H9 (cell line): ENCODE results near the gene NEK11. TPM values are rescaled to one million over a fixed set of nuclear protein-coding genes. Genes with fewer than 3 reads are reported as not detected.

ENCODE experiments used
- DNase-seq: peaks from one replicate; pipeline ENCODE4 v3.0.0-alpha.2; 2017
- H2AFZ ChIP-seq: one replicate; pipeline ENCODE4 v1.6.1; 2013; ENCODE audit warnings: mild to moderate bottlenecking, low read length, control low read depth, moderate library complexity
- H2AK5ac ChIP-seq: 2 replicates; pipeline ENCODE4 v1.6.1; 2013; ENCODE audit warnings: low read length, control low read depth, mixed read lengths; ENCODE audit not compliant: insufficient read length
- H2BK120ac ChIP-seq: one replicate; pipeline ENCODE4 v1.6.1; 2013; ENCODE audit warnings: low read depth, mild to moderate bottlenecking, low read length, control low read depth, inconsistent platforms; ENCODE audit not compliant: poor library complexity, severe bottlenecking
- H2BK12ac ChIP-seq: 2 replicates; pipeline ENCODE4 v1.6.1; 2013; ENCODE audit warnings: low read length, control low read depth, mixed read lengths, low read depth; ENCODE audit not compliant: insufficient read length
- H2BK15ac ChIP-seq: 2 replicates; pipeline ENCODE4 v1.6.1; 2013; ENCODE audit warnings: low read depth, low read length, control low read depth
- H2BK20ac ChIP-seq: one replicate; pipeline ENCODE4 v1.6.1; 2013; ENCODE audit warnings: low read depth, mild to moderate bottlenecking, low read length, control low read depth, inconsistent platforms; ENCODE audit not compliant: poor library complexity, severe bottlenecking
- H2BK5ac ChIP-seq: 2 replicates; pipeline ENCODE4 v1.6.1; 2013; ENCODE audit warnings: low read length, control low read depth, mixed read lengths; ENCODE audit not compliant: insufficient read length
- H3K14ac ChIP-seq: 2 replicates; pipeline ENCODE4 v1.6.1; 2013; ENCODE audit warnings: low read length, control low read depth; ENCODE audit not compliant: insufficient read depth
- H3K18ac ChIP-seq: 2 replicates; pipeline ENCODE4 v1.6.1; 2013; ENCODE audit warnings: low read depth, mild to moderate bottlenecking, mixed read lengths, low read length, control low read depth; ENCODE audit not compliant: insufficient read length
- H3K23ac ChIP-seq: 2 replicates; pipeline ENCODE4 v1.6.1; 2013; ENCODE audit warnings: low read length, control low read depth, mixed read lengths, low read depth; ENCODE audit not compliant: insufficient read length
- H3K23me2 ChIP-seq: 2 replicates; pipeline ENCODE4 v1.6.1; 2013; ENCODE audit warnings: low read depth, mild to moderate bottlenecking, mixed read lengths, low read length, control low read depth; ENCODE audit not compliant: insufficient read length, poor library complexity, severe bottlenecking
- H3K27ac ChIP-seq: 2 replicates; pipeline ENCODE4 v1.5.1; 2013; ENCODE audit warnings: low read length, control low read depth, mixed read lengths, low read depth; ENCODE audit not compliant: insufficient read length
- H3K27me3 ChIP-seq: 2 replicates; pipeline ENCODE4 v1.6.1; 2013; ENCODE audit warnings: low read length, control low read depth, inconsistent platforms; ENCODE audit not compliant: insufficient read depth
- H3K4ac ChIP-seq: 2 replicates; pipeline ENCODE4 v1.6.1; 2013; ENCODE audit warnings: low read depth, mild to moderate bottlenecking, control low read depth, inconsistent platforms, low read length, moderate library complexity
- H3K4me1 ChIP-seq: 2 replicates; pipeline ENCODE4 v1.6.1; 2013; ENCODE audit warnings: low read length, control low read depth, inconsistent platforms; ENCODE audit not compliant: insufficient read depth
- H3K4me2 ChIP-seq: 2 replicates; pipeline ENCODE4 v1.6.1; 2013; ENCODE audit warnings: low read length, control low read depth, mixed read lengths; ENCODE audit not compliant: insufficient read length, insufficient read depth
- H3K56ac ChIP-seq: 2 replicates; pipeline ENCODE4 v1.6.1; 2013; ENCODE audit warnings: low read depth, mild to moderate bottlenecking, mixed read lengths, low read length, control low read depth; ENCODE audit not compliant: insufficient read length
- H3K79me1 ChIP-seq: 2 replicates; pipeline ENCODE4 v1.6.1; 2013; ENCODE audit warnings: low read depth, mild to moderate bottlenecking, moderate library complexity, low read length, control low read depth, inconsistent platforms; ENCODE audit not compliant: insufficient read depth, poor library complexity, severe bottlenecking
- H3K79me2 ChIP-seq: 2 replicates; pipeline ENCODE4 v1.6.1; 2013; ENCODE audit warnings: low read length, control low read depth, inconsistent platforms; ENCODE audit not compliant: insufficient read depth
- H3K9ac ChIP-seq: 2 replicates; pipeline ENCODE4 v1.6.1; 2013; ENCODE audit warnings: low read length, control low read depth, mixed read lengths; ENCODE audit not compliant: insufficient read length; ENCODE audit errors: extremely low read depth
- H3K9me3 ChIP-seq: one replicate; pipeline ENCODE4 v1.6.1; 2013; ENCODE audit warnings: low read depth, low read length, inconsistent platforms; ENCODE audit not compliant: control insufficient read depth
- H3T11ph ChIP-seq: one replicate; pipeline ENCODE4 v1.6.1; 2013; ENCODE audit warnings: mild to moderate bottlenecking, low read length, control low read depth, inconsistent platforms
- H4K20me1 ChIP-seq: one replicate; pipeline ENCODE4 v1.6.1; 2013; ENCODE audit not compliant: control insufficient read depth, insufficient read length, insufficient read depth
- H4K5ac ChIP-seq: 2 replicates; pipeline ENCODE4 v1.6.1; 2013; ENCODE audit warnings: low read depth, mild to moderate bottlenecking, mixed read lengths, low read length, control low read depth; ENCODE audit not compliant: insufficient read length
- H4K8ac ChIP-seq: replicated peaks from 2 replicates; pipeline ENCODE4 v1.6.1; 2013; ENCODE audit warnings: low read length, control low read depth, mixed read lengths, low read depth; ENCODE audit not compliant: insufficient read length
- H4K91ac ChIP-seq: 2 replicates; pipeline ENCODE4 v1.6.1; 2013; ENCODE audit warnings: low read depth, mild to moderate bottlenecking, moderate library complexity, mixed read lengths, low read length, control low read depth; ENCODE audit not compliant: insufficient read length
- H3K27ac Mint-ChIP-seq, 3 experiments: 2 replicates in 2 of 3; 3 replicates in 1 of 3; pipeline ENCODE4 v1.8.0; 2020 to 2021; ENCODE audit warnings: mixed read lengths in 3 of 3, mild to moderate bottlenecking in 1 of 3, moderate library complexity in 1 of 3
- H3K27me3 Mint-ChIP-seq: 2 replicates; pipeline ENCODE4 v1.8.0; 2021; ENCODE audit warnings: low read depth, mild to moderate bottlenecking, moderate library complexity, mixed read lengths
- H3K36me3 Mint-ChIP-seq, 3 experiments: 2 replicates in 2 of 3; 3 replicates in 1 of 3; pipeline ENCODE4 v1.8.0; 2020 to 2021; ENCODE audit warnings: low read depth in 3 of 3, mixed read lengths in 3 of 3; ENCODE audit not compliant: insufficient read depth in 1 of 3
- H3K4me1 Mint-ChIP-seq, 2 experiments: 2 replicates each; pipeline ENCODE4 v1.8.0; 2020; ENCODE audit warnings: mixed read lengths in 2 of 2
- H3K4me3 Mint-ChIP-seq, 2 experiments: 2 replicates in 1 of 2; 3 replicates in 1 of 2; pipeline ENCODE4 v1.8.0; 2020 to 2021; ENCODE audit warnings: mild to moderate bottlenecking in 2 of 2, mixed read lengths in 2 of 2, moderate library complexity in 1 of 2
- H3K9me3 Mint-ChIP-seq, 2 experiments: 2 replicates in 1 of 2; 3 replicates in 1 of 2; pipeline ENCODE4 v1.8.0; 2020; ENCODE audit warnings: mild to moderate bottlenecking in 2 of 2, mixed read lengths in 2 of 2, moderate library complexity in 1 of 2
- WGBS: extraction: QIAGEN DNeasy Blood & Tissue Kit; methylation state at CpG from one replicate; pipeline ENCODE4 v1.1.7; 2013; ENCODE audit warnings: missing lambda C conversion rate, low lambda C conversion rate, mixed read lengths; ENCODE audit not compliant: insufficient read length; ENCODE audit errors: extremely low coverage; 5-methylcytosine and 5-hydroxymethylcytosine counted together
- total RNA-seq: library from RNA; stranded (reverse); gene quantifications from 2 replicates; pipeline ENCODE4 v1.2.1, GENCODE V29; 2021
- TF ChIP-seq, protein P1 (sequence below): fragments of 200-600 bp; sonication (generic); conservative IDR thresholded peaks from 3 replicates; pipeline ENCODE4 v1.8.0; 2021; ENCODE audit warnings: antibody characterized with exemption, mild to moderate bottlenecking

NEK11 gene
- total RNA-seq, 1 experiment from 2014 or later, result 2.5 TPM

DNA sequence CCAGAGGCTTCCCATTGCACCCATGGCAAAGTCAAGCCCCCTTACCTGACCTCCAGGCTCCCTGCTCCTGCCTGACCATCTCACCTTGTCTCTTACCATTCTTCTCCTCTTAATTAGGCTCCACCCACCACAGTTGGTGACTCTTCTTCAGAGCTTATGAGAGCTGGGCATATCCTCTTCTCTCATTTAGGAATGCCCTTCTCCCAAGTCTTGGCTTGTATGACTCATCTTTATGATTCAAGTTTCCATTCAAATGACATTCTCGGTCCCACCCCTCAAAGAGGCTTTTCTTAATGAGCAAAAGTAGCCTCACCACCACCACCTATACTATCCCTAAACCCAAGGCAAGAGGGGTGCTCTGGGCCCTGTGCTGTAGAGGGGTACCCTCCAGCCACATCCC lies 299.6 kb downstream of the NEK11 start:
- no peak overlapping the region for H3T11ph ChIP-seq
- H2BK12ac ChIP-seq, result no peak overlapping the region
- no peaks in the 10 kb centered on the region; the same call in 1 of the 2 replicates for H3K4me1 ChIP-seq
- H3K23me2 ChIP-seq, result no peaks in the 10 kb centered on the region
- H3K4me3 Mint-ChIP-seq, result no peak overlapping the region
- H2BK15ac ChIP-seq, result no peak overlapping the region
- no peak overlapping the region for H4K91ac ChIP-seq
- H3K27me3 Mint-ChIP-seq, result no peaks in the 10 kb centered on the region
- no peak overlapping the region for H2BK5ac ChIP-seq
- no peak overlapping the region for H4K5ac ChIP-seq
- no peak overlapping the region for H3K4ac ChIP-seq
- no peak overlapping the region for H3K27ac ChIP-seq
- TF ChIP-seq, protein P1, sequence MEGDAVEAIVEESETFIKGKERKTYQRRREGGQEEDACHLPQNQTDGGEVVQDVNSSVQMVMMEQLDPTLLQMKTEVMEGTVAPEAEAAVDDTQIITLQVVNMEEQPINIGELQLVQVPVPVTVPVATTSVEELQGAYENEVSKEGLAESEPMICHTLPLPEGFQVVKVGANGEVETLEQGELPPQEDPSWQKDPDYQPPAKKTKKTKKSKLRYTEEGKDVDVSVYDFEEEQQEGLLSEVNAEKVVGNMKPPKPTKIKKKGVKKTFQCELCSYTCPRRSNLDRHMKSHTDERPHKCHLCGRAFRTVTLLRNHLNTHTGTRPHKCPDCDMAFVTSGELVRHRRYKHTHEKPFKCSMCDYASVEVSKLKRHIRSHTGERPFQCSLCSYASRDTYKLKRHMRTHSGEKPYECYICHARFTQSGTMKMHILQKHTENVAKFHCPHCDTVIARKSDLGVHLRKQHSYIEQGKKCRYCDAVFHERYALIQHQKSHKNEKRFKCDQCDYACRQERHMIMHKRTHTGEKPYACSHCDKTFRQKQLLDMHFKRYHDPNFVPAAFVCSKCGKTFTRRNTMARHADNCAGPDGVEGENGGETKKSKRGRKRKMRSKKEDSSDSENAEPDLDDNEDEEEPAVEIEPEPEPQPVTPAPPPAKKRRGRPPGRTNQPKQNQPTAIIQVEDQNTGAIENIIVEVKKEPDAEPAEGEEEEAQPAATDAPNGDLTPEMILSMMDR, result no peak
- H3K56ac ChIP-seq, result no peak overlapping the region
- H3K23ac ChIP-seq, result no peak overlapping the region
- H2AFZ ChIP-seq, result no peak overlapping the region
- H3K4me1 Mint-ChIP-seq, result peaks cover 7 to 18% of the 10 kb centered on the region in 2 experiments
- H3K9me3 Mint-ChIP-seq, result peaks cover 4 to 10% of the 10 kb centered on the region in 2 experiments
- H3K27ac Mint-ChIP-seq, result no peak overlapping the region
- H2BK20ac ChIP-seq, result no peak overlapping the region
- H3K14ac ChIP-seq, result no peak overlapping the region
- H3K36me3 Mint-ChIP-seq, result peaks cover 1 to 14% (median 4%) of the 10 kb centered on the region in 3 experiments; a peak in 6 of 7 replicates
- WGBS, result no CpG with 5 or more reads among the region's 1 CpG
- H3K9me3 ChIP-seq, result no peaks in the 10 kb centered on the region
- H3K79me1 ChIP-seq, result no peaks in the 10 kb centered on the region
- no peak overlapping the region for H3K9ac ChIP-seq
- no peak overlapping the region for H2BK120ac ChIP-seq
- H4K20me1 ChIP-seq, result no peaks in the 10 kb centered on the region
- no peak overlapping the region for H3K4me2 ChIP-seq
- DNase-seq, result no peak
- H3K18ac ChIP-seq, result no peak overlapping the region
- no peaks in the 10 kb centered on the region for H3K79me2 ChIP-seq
- no peak overlapping the region for H4K8ac ChIP-seq
- H3K27me3 ChIP-seq, result no peaks in the 10 kb centered on the region
- H2AK5ac ChIP-seq, result no peak overlapping the region
